Activated CD4-positive, alpha-beta memory T cell treated with anti-CD3 and anti-CD28 coated beads for 36 hours (primary cell): ENCODE results near the gene ERGIC3. TPM values are rescaled to one million over a fixed set of nuclear protein-coding genes. Genes with fewer than 3 reads are reported as not detected.
"Not testable (repeated sequence)": the region's sequence is repeated elsewhere in the genome, so short reads cannot be mapped to it uniquely, and the experiment has no call there.

Experiments
- CTCF ChIA-PET: fragments of 350-600 bp; sonication (Branson Sonifier 250); formaldehyde crosslinking; loops from one replicate; lab custom pipeline; 2021; ENCODE audit warnings: antibody characterized with exemption, inconsistent platforms; lab: Charles Lee
- POLR2A ChIA-PET: fragments of 350-600 bp; sonication (Branson Sonifier 250); formaldehyde crosslinking; loops from one replicate; lab custom pipeline; 2021; ENCODE audit warnings: antibody characterized with exemption; lab: Charles Lee
- DNase-seq: peaks from one replicate; pipeline ENCODE4 v3.0.0-alpha.2; 2020
- H3K27ac Mint-ChIP-seq: one replicate; pipeline ENCODE4 v1.8.0; 2021; ENCODE audit warnings: mixed read lengths
- H3K27me3 Mint-ChIP-seq: one replicate; pipeline ENCODE4 v1.8.0; 2021; ENCODE audit warnings: mixed read lengths
- H3K36me3 Mint-ChIP-seq: one replicate; pipeline ENCODE4 v1.8.0; 2021; ENCODE audit warnings: mixed read lengths
- H3K4me1 Mint-ChIP-seq: one replicate; pipeline ENCODE4 v1.8.0; 2021; ENCODE audit warnings: low read depth, mixed read lengths
- H3K4me3 Mint-ChIP-seq: one replicate; pipeline ENCODE4 v1.8.0; 2021; ENCODE audit warnings: mild to moderate bottlenecking, mixed read lengths
- H3K9me3 Mint-ChIP-seq: one replicate; pipeline ENCODE4 v1.8.0; 2021; ENCODE audit warnings: mixed read lengths
- intact Hi-C: fragments of 100-400 bp; cut with micrococcal nuclease; formaldehyde crosslinking; loops from one replicate; pipeline ENCODE4 v1.15.1; 2023
- total RNA-seq, 2 experiments: library from RNA; stranded (reverse); gene quantifications; one replicate each; pipeline ENCODE4 v1.2.3, GENCODE V29; 2021

ERGIC3 gene
- total RNA-seq, 2 experiments from 2014 or later: 109 to 120 TPM

DNA sequence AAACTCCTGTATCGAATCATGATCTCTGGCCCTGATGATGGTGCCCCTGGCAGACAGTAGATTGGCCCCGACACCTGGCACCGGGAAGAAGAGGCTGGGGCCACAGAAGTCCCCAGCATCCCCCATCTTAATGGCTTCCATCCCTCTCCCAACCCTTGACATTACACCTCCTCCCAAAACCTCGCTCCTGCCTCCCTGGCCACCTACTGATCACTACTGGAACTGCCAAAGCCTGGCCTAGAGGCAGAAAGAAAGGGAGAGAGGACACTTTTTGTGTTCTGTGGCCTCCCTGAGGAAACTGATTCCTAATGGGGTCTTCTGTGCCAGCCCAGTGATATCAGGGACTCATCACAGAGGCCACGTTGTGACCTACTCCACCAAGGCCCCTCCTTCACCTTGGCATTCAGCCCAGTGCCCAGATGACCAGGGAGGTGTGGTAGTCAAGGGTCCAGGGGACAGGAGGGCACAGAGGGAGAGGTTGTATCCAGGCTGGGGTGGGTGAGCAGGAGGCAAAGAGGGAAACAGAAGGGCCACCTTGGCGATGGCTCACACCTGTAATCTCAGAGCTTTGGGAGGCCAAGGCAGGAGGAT, 18.5 kb upstream of the ERGIC3 start:
- DNase-seq: peak; percentile 44

DNA sequence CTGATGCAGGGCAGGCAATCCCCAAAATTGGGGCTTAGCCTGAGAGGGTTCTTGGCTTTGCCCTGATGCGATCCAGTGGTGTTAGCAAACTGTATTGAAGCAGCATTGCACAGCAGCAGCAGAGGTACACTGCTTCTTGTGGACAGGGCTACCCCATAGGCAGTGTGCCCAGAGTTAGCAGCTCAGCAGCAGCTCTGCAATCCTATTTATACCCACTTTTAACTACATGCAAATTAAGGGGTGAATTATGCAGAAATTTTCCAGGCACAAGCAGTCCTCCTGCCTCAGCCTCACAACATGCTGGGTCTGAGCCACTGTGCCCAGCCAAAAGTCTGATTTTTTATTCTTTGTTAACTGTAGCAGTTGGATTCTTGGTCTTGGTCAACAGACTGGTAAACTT, 16.2 kb upstream of the ERGIC3 start:
- H3K27ac Mint-ChIP-seq: no peak overlapping the region
- DNase-seq: no peak
- H3K36me3 Mint-ChIP-seq: no peaks in the 10 kb centered on the region
- no peaks in the 10 kb centered on the region for H3K9me3 Mint-ChIP-seq
- no peaks in the 10 kb centered on the region for H3K27me3 Mint-ChIP-seq
- CTCF ChIA-PET: interaction anchor here (0.9 kb wide), 1 partner anchor 61 kb away, joined by 3 read pairs; no protein-coding TSS in a partner anchor
- no peak overlapping the region for H3K4me3 Mint-ChIP-seq
- H3K4me1 Mint-ChIP-seq: no peaks in the 10 kb centered on the region
- intact Hi-C loops: no loop called here
- POLR2A ChIA-PET: no interaction called here

More for the DNA sequence above, 18.5 kb upstream of the ERGIC3 start:
- POLR2A ChIA-PET: no interaction called here
- H3K9me3 Mint-ChIP-seq: no peaks in the 10 kb centered on the region
- H3K4me3 Mint-ChIP-seq: no peak overlapping the region
- intact Hi-C loops: no loop called here
- H3K36me3 Mint-ChIP-seq: no peaks in the 10 kb centered on the region
- CTCF ChIA-PET: interaction anchor here (0.9 kb wide), 1 partner anchor 426 kb away, joined by 3 read pairs; no protein-coding TSS in a partner anchor
- H3K4me1 Mint-ChIP-seq: no peaks in the 10 kb centered on the region
- H3K27ac Mint-ChIP-seq: no peak overlapping the region
- no peaks in the 10 kb centered on the region for H3K27me3 Mint-ChIP-seq

DNA sequence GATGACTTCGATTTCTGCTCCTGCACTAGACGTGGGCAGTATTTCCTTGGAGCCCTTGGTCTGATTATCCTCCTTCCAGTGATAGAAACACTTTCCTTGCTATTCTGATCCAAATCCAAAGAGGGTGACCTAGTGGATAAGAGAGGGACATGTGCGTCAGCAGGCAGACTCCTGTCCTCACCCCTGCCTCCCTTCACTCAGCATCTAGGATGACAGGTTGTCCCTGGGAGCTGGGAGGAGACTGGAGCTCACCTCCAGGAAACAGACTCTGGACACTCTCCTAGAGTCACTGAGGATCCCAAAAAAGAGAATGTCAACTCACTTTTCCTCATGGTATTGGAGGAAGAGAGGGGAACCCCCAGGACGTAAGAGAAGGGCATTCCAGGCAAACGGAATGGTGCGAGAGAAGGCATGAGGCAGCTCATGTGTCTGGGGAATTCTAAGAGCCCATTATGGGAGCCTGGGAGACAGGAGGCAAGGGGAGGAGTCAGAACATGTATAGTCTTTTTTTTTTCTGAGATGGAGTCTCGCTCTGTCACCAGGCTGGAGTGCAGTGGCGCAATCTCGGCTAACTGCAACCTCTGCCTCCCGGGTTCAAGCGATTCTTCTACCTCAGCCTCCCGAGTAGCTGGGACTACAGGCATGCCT, 14.6 kb upstream of the ERGIC3 start:
- no peaks in the 10 kb centered on the region for H3K4me1 Mint-ChIP-seq
- H3K36me3 Mint-ChIP-seq: no peaks in the 10 kb centered on the region
- no peaks in the 10 kb centered on the region for H3K27me3 Mint-ChIP-seq
- no peak overlapping the region for H3K27ac Mint-ChIP-seq
- H3K9me3 Mint-ChIP-seq: no peaks in the 10 kb centered on the region
- CTCF ChIA-PET: no interaction called here
- DNase-seq: no peak
- POLR2A ChIA-PET: no interaction called here
- no peak overlapping the region for H3K4me3 Mint-ChIP-seq
- intact Hi-C loops: no loop called here

GRCh38 chr20:35529552-35529951, 12.3 kb upstream of the ERGIC3 start, which contains the start of gene C20orf173:
Gene C20orf173 (minus strand): TSS chr20:35529652. CDS start chr20:35529373, 279 bp downstream.
- no peaks in the 10 kb centered on the region for H3K27me3 Mint-ChIP-seq
- no peak within 1 kb of the TSS for H3K27ac Mint-ChIP-seq
- H3K4me3 Mint-ChIP-seq: no peak within 1 kb of the TSS
- CTCF ChIA-PET: no interaction called here
- H3K9me3 Mint-ChIP-seq: no peaks in the 10 kb centered on the region
- DNase-seq: no peak
- POLR2A ChIA-PET: no interaction called here
- H3K36me3 Mint-ChIP-seq: no peaks in the 10 kb centered on the region
- H3K4me1 Mint-ChIP-seq: no peaks in the 10 kb centered on the region
- intact Hi-C loops: no loop called here

DNA sequence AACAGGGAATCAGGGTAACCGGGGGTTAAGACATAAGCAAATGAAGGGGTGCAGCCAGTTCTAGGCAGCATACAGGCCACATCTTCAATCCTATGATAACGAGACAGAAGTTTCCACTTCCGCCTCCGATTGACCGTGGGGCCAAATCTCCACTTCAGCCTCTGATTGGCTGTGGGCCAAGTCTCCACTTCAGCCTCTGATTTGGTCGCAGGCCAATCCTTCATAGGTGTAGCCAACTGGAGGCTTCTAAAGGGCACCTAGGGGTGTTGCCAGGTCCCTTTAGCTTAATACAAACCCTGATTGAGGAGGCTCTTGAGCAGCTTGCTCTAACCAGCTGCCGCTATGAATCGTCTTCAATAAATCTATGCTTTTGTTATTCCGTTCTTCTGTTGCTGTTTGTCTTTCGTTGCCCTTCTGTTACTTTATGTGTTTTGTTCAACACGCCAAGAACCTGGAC, 2.1 kb upstream of the ERGIC3 start:
- peaks cover 20% of the 10 kb centered on the region for H3K4me1 Mint-ChIP-seq
- peak; percentile 55 for DNase-seq
- POLR2A ChIA-PET: interaction anchor here (1.2 kb wide), 1 partner anchor 85 kb away, joined by 3 read pairs; the partner anchor contains the start of gene CEP250

DNA sequence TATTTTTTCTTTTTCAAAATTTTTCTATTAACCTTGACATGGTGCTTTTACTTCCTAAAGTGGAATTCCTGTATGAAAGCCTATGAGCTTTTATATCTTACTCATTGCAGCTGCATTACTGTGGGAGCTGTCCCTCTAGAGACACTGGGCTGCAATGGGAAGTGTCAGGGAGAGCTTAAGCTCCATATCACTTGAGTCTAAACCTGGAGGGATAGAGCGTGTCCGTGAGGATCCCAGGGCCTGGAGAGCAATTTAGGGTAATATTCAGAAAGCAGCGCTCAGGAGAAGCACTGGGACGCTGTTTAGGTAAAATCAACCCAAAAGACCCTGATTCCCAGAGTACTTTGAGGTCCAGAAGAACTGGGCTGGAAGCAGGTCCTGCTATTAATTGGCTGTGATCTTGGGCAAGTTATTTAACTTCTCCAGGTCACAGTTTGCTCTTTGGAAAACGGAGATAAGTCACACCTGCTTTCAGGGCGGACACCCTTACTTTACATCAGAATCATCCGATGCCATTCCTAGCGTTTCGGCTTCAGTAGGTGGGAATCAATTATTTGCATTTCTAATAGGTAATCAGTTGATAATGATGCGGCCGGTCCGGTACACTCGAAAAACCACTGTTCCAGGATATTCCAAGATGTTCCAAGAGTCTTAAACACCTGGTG, 628 bp upstream of the ERGIC3 start:
- Mint-ChIP-seq H3K9me3 (no peaks in the 10 kb centered on the region), H3K4me1 (peaks cover 20% of the 10 kb centered on the region), H3K27ac (no peak overlapping the region), H3K27me3 (no peaks in the 10 kb centered on the region), H3K36me3 (peaks cover 4% of the 10 kb centered on the region), H3K4me3 (peak overlapping the region; percentile 86)
- no peak for DNase-seq
- ChIA-PET POLR2A (interaction anchor here (0.5 to 2.9 kb wide), 7 partner anchors 51 to 413 kb away, joined by 3 to 13 read pairs (median 4); partner anchors contain the start of genes SCAND1 and SPAG4), CTCF (interaction anchor here (0.6 to 1.9 kb wide), 7 partner anchors 11 to 452 kb away, joined by 3 to 7 read pairs (median 3); partner anchors contain the start of gene SCAND1)
- intact Hi-C loops: loop anchor here (5.0 kb wide), 2 partner anchors 84 to 121 kb away; partner anchors contain the start of genes CEP250, CPNE1 and RBM12

More for the DNA sequence above, 2.1 kb upstream of the ERGIC3 start:
- Mint-ChIP-seq H3K36me3 (peaks cover 4% of the 10 kb centered on the region), H3K27me3 (no peaks in the 10 kb centered on the region), H3K9me3 (no peaks in the 10 kb centered on the region), H3K27ac (no peak overlapping the region), H3K4me3 (peak overlapping the region; percentile 16)
- intact Hi-C loops: loop anchor here (5.0 kb wide), 2 partner anchors 82 to 123 kb away; partner anchors contain the start of genes CEP250, CPNE1 and RBM12
- CTCF ChIA-PET: interaction anchor here (0.5 to 1.6 kb wide), 3 partner anchors 8 to 453 kb away, joined by 3 read pairs; no protein-coding TSS in a partner anchor

DNA sequence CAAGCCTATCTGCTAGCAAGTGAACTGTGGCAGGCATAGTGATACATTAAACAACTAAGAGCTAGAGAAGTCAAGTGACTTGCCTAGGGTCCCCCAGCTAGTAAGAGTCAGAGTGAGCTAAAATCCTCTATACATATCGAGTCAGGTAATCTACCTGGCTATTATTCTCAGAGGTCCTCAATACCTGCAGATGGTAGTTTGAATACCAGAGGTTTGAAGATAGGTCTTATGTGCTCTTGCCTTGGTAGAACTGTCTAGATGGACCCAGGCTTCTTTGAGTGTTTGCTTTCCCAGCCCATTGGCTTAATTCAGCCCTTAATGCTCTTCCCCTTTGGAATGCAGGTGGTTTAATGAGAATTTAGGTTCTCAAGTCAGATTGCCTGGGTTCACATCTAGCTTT, 1.1 kb downstream of the ERGIC3 start:
- H3K36me3 Mint-ChIP-seq: peaks cover 4% of the 10 kb centered on the region
- peak overlapping the region; percentile 86 for H3K4me3 Mint-ChIP-seq
- ChIA-PET CTCF (interaction anchor here (0.9 to 1.9 kb wide), 2 partner anchors 59 to 239 kb away, joined by 3 to 6 read pairs; no protein-coding TSS in a partner anchor), POLR2A (interaction anchor here (0.6 to 2.9 kb wide), 4 partner anchors 8 to 73 kb away, joined by 3 to 13 read pairs (median 8); partner anchors contain the start of gene SPAG4)
- no peak for DNase-seq
- H3K9me3 Mint-ChIP-seq: no peaks in the 10 kb centered on the region
- peak overlapping the region; percentile 29 for H3K27ac Mint-ChIP-seq
- H3K27me3 Mint-ChIP-seq: no peaks in the 10 kb centered on the region
- intact Hi-C loops: loop anchor here (1.0 to 5.0 kb wide), 4 partner anchors 52 to 119 kb away; partner anchors contain the start of genes CEP250, CPNE1 and RBM12
- peaks cover 20% of the 10 kb centered on the region for H3K4me1 Mint-ChIP-seq

GRCh38 chr20:35544436-35544835, 2.6 kb downstream of the ERGIC3 start:
- ChIA-PET CTCF (no interaction called here), POLR2A (no interaction called here)
- Mint-ChIP-seq H3K27me3 (no peaks in the 10 kb centered on the region), H3K4me1 (peaks cover 20% of the 10 kb centered on the region), H3K36me3 (peaks cover 12% of the 10 kb centered on the region), H3K9me3 (no peaks in the 10 kb centered on the region), H3K27ac (no peak overlapping the region), H3K4me3 (no peak overlapping the region)
- no peak for DNase-seq
- intact Hi-C loops: loop anchor here (5.0 kb wide), 2 partner anchors 87 to 118 kb away; partner anchors contain the start of genes CEP250, CPNE1 and RBM12

GRCh38 chr20:35544941-35545340, 3.1 kb downstream of the ERGIC3 start:
- H3K27ac Mint-ChIP-seq, H3K27me3 Mint-ChIP-seq, DNase-seq, H3K4me3 Mint-ChIP-seq, CTCF ChIA-PET, H3K9me3 Mint-ChIP-seq: not testable (repeated sequence)
- intact Hi-C loops: loop anchor here (5.0 kb wide), 2 partner anchors 88 to 117 kb away; partner anchors contain the start of genes CEP250, CPNE1 and RBM12
- POLR2A ChIA-PET: interaction anchor here (0.6 kb wide), 1 partner anchor 348 kb away, joined by 3 read pairs; no protein-coding TSS in a partner anchor
- Mint-ChIP-seq H3K4me1 (peaks cover 20% of the 10 kb centered on the region), H3K36me3 (peaks cover 15% of the 10 kb centered on the region)

- Mint-ChIP-seq H3K4me1 (peaks cover 18% of the 10 kb centered on the region), H3K36me3 (peaks cover 17% of the 10 kb centered on the region), H3K4me3 (no peak overlapping the region), H3K27me3 (no peaks in the 10 kb centered on the region), H3K27ac (no peak overlapping the region), H3K9me3 (no peaks in the 10 kb centered on the region)
- DNase-seq: no peak
- ChIA-PET CTCF (interaction anchor here (1.0 kb wide), 1 partner anchor 83 kb away, joined by 4 read pairs; no protein-coding TSS in a partner anchor), POLR2A (no interaction called here)
- intact Hi-C loops: no loop called here
These were observed 4.2 kb downstream of the ERGIC3 start for GRCh38 chr20:35546127-35546526.

DNA sequence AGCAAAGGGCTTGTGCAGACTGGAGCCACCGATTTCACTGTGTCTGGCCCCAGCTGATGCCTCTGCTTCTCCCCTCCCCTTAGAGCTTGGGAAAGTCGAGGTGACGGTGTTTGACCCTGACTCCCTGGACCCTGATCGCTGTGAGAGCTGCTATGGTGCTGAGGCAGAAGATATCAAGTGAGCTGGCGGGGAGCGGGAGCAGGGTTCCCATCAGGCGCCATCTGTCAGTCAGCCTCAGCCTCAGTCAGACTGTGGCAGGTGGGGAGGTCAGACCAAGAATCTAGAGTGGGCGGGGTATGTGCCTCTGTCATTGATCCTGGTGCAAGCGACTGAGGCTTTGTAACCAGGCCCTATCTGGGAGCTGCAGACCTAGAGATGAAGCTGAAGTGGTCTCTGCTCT, 5.5 kb downstream of the ERGIC3 start:
- ChIA-PET POLR2A (no interaction called here), CTCF (interaction anchor here (0.8 kb wide), 1 partner anchor 100 kb away, joined by 3 read pairs; no protein-coding TSS in a partner anchor)
- intact Hi-C loops: no loop called here
- Mint-ChIP-seq H3K4me3 (no peak overlapping the region), H3K27ac (no peak overlapping the region), H3K9me3 (no peaks in the 10 kb centered on the region), H3K36me3 (peaks cover 17% of the 10 kb centered on the region), H3K4me1 (peaks cover 11% of the 10 kb centered on the region), H3K27me3 (no peaks in the 10 kb centered on the region)
- no peak for DNase-seq
